ENCODE data around the gene ARAP2.

DNA sequence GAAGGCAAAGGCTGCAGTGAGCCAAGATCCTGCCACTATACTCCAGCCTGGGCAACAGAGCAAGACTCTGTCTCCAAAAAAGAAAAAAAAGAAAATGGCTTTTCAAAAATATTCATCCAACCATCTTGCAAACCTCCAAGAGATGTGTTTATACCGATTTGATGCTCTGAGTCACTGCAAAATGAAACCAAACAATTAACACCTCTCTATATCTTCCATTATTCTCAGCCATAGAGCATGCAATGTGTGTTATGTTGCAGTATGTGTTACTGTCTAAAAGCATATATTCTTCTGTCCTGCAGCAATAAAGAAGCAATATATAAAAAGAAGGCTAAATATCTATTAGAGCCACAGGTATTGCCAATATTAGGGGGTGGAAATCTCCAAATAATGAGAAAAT is 51.4 kb downstream of the ARAP2 start:
- TF ChIP-seq, protein P1, sequence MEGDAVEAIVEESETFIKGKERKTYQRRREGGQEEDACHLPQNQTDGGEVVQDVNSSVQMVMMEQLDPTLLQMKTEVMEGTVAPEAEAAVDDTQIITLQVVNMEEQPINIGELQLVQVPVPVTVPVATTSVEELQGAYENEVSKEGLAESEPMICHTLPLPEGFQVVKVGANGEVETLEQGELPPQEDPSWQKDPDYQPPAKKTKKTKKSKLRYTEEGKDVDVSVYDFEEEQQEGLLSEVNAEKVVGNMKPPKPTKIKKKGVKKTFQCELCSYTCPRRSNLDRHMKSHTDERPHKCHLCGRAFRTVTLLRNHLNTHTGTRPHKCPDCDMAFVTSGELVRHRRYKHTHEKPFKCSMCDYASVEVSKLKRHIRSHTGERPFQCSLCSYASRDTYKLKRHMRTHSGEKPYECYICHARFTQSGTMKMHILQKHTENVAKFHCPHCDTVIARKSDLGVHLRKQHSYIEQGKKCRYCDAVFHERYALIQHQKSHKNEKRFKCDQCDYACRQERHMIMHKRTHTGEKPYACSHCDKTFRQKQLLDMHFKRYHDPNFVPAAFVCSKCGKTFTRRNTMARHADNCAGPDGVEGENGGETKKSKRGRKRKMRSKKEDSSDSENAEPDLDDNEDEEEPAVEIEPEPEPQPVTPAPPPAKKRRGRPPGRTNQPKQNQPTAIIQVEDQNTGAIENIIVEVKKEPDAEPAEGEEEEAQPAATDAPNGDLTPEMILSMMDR (IDR thresholded peaks at IDR 0.05; ENCODE audit: borderline replicate concordance, extremely low read depth, low read length, poor library complexity, severe bottlenecking) = no peak
- no peak for TF ChIP-seq EZH2 (IDR thresholded peaks at IDR 0.05; ENCODE audit: borderline replicate concordance, low read depth, low read length, severe bottlenecking)

Measured in DND-41 (cell line).